K562 (cell line): ENCODE measurements around the gene RIMKLA. TPM values are rescaled to one million over a fixed set of nuclear protein-coding genes. Genes with fewer than 3 reads are reported as not detected.

ENCODE experiments used
- ATAC-seq: fragments of 200-7000 bp; cut with Tn5 transposase; 3 replicates; pipeline ENCODE4 v1.9.1; 2020; ENCODE audit warnings: moderate library complexity
- BruUV-seq: library from RNA; stranded (reverse); fragments of 400-500 nt; replicated peaks from 2 replicates; lab custom pipeline; 2021; lab: Mats Ljungman, UMichigan
- CTCF ChIA-PET: fragments of 300-600 bp; formaldehyde crosslinking; extraction: SDS; loops from one replicate; lab custom pipeline; 2021; ENCODE audit warnings: low intra/inter-chr PET ratio; lab: Yijun Ruan, JAX
- POLR2A ChIA-PET: fragments of 300-600, 350-650 bp; sonication (Branson Sonifier 250); formaldehyde crosslinking; extraction: SDS; loops from one replicate; lab custom pipeline; 2021; ENCODE audit warnings: antibody characterized with exemption, inconsistent platforms; lab: Yijun Ruan, JAX
- DNase-seq, 4 experiments: peaks; one replicate each; pipeline versions ENCODE4 v3.0.0 to v3.0.0-alpha.2; 2011 to 2018; ENCODE audit warnings: low spot score in 3 of 4, mixed read lengths in 3 of 4; ENCODE audit errors: extremely low read depth in 1 of 4
- FAIRE-seq: peaks from 2 replicates; lab custom pipeline; 2011; peaks lifted over from hg19 to GRCh38; lab: Jason Lieb, UNC
- H2AFZ ChIP-seq: 2 replicates; pipeline ENCODE4 v1.6.0; 2011; ENCODE audit warnings: low read depth, low read length, control low read depth, inconsistent platforms
- H3K27ac ChIP-seq: fragments of 200-600 bp; 3 replicates; pipeline ENCODE4 v1.8.0; 2011; ENCODE audit warnings: low read depth, mild to moderate bottlenecking, control low read depth, inconsistent platforms, low read length, moderate library complexity, mixed read lengths; ENCODE audit errors: extremely low read depth
- H3K27me3 ChIP-seq, 2 experiments: fragments of 300-600 bp in 1 of 2; 2 replicates in 1 of 2; 3 replicates in 1 of 2; pipeline versions ENCODE4 v1.6.0 to v1.8.0; 2011; ENCODE audit warnings: inconsistent platforms in 2 of 2, low read length in 2 of 2, mild to moderate bottlenecking in 1 of 2, mixed read lengths in 1 of 2, moderate library complexity in 1 of 2; ENCODE audit not compliant: control insufficient read depth in 2 of 2, insufficient read depth in 2 of 2
- H3K36me3 ChIP-seq: fragments of 300-600 bp; 3 replicates; pipeline ENCODE4 v1.8.0; 2011; ENCODE audit warnings: mild to moderate bottlenecking, low read length, inconsistent platforms; ENCODE audit not compliant: control insufficient read depth, insufficient read depth
- H3K4me1 ChIP-seq, 2 experiments: fragments of 200-600 bp in 1 of 2; replicated peaks in 1 of 2; 2 replicates in 1 of 2; 3 replicates in 1 of 2; pipeline versions ENCODE4 v1.5.1 to v1.8.0; 2011; ENCODE audit warnings: inconsistent platforms in 2 of 2, low read length in 2 of 2, mild to moderate bottlenecking in 1 of 2, mixed read lengths in 1 of 2, moderate library complexity in 1 of 2; ENCODE audit not compliant: control insufficient read depth in 2 of 2, insufficient read depth in 2 of 2
- H3K4me2 ChIP-seq: 2 replicates; pipeline ENCODE4 v1.6.1; 2011; ENCODE audit warnings: low read length, control low read depth, inconsistent platforms, mixed read lengths; ENCODE audit not compliant: insufficient read depth
- H3K4me3 ChIP-seq: fragments of 200-600 bp; sonication (generic), shearing (Covaris generic); 2 replicates; pipeline ENCODE4 v1.5.1; 2016; ENCODE audit warnings: control low read depth, inconsistent platforms
- H3K79me2 ChIP-seq: fragments of 200-600 bp; 3 replicates; pipeline ENCODE4 v1.8.0; 2011; ENCODE audit warnings: low read length, inconsistent platforms; ENCODE audit not compliant: control insufficient read depth, insufficient read depth
- H3K9ac ChIP-seq, 2 experiments: 2 replicates each; pipeline versions ENCODE4 v1.6.0 to v1.6.1; 2011; ENCODE audit warnings: low read depth in 2 of 2, low read length in 2 of 2, control low read depth in 1 of 2, inconsistent platforms in 1 of 2, mild to moderate bottlenecking in 1 of 2, mixed read lengths in 1 of 2; ENCODE audit not compliant: insufficient read depth in 1 of 2
- H3K9me1 ChIP-seq: one replicate; pipeline ENCODE4 v1.6.0; 2011; ENCODE audit warnings: inconsistent platforms, mild to moderate bottlenecking, low read length, moderate library complexity; ENCODE audit not compliant: control insufficient read depth, insufficient read depth
- H3K9me3 ChIP-seq: replicated peaks from 2 replicates; pipeline ENCODE4 v1.5.1; 2011; ENCODE audit warnings: low read depth, low read length, inconsistent platforms; ENCODE audit not compliant: control insufficient read depth, insufficient read depth
- H4K20me1 ChIP-seq: replicated peaks from 2 replicates; pipeline ENCODE4 v1.6.1; 2011; ENCODE audit warnings: low read length, inconsistent platforms, mixed read lengths; ENCODE audit not compliant: control insufficient read depth, insufficient read depth
- HDAC1 ChIP-seq, 2 experiments: fragments of 450-650 bp; IDR thresholded peaks; 2 replicates each; pipeline ENCODE4 v1.6.1; 2016 to 2017; ENCODE audit warnings: inconsistent platforms in 1 of 2, mild to moderate bottlenecking in 1 of 2, moderate library complexity in 1 of 2
- HNRNPL ChIP-seq: fragments of 200-400 bp; formaldehyde crosslinking; IDR thresholded peaks from 2 replicates; pipeline ENCODE4 v1.6.1; 2017; ENCODE audit warnings: low read depth, mild to moderate bottlenecking, low read length
- POLR2G ChIP-seq: fragments of 200-400 bp; formaldehyde crosslinking; IDR thresholded peaks from 2 replicates; pipeline ENCODE4 v1.6.1; 2017; ENCODE audit warnings: low read depth, mild to moderate bottlenecking, antibody characterized with exemption, low read length, moderate library complexity
- RBBP5 ChIP-seq: fragments of 200-600 bp; sonication (generic); IDR thresholded peaks from 2 replicates; pipeline ENCODE4 v1.6.1; 2012; ENCODE audit warnings: borderline replicate concordance, mild to moderate bottlenecking, low read length, control low read depth, inconsistent platforms; ENCODE audit not compliant: insufficient read depth, poor library complexity, severe bottlenecking
- ZHX1 ChIP-seq: fragments of 150-350 bp; conservative IDR thresholded peaks from 2 replicates; pipeline ENCODE4 v1.6.1; 2014; ENCODE audit warnings: low read length
- ZNF384 ChIP-seq: IDR thresholded peaks from 2 replicates; pipeline ENCODE4 v1.6.1; 2012; ENCODE audit warnings: low read depth, low read length, improper control_type of control experiment
- WGBS: fragments of 100-300 bp; shearing (Covaris generic); methylation state at CpG from one replicate; pipeline ENCODE4 v1.1.6; 2016; ENCODE audit warnings: low coverage, mixed read lengths; ENCODE audit not compliant: insufficient coverage; ENCODE audit errors: missing lambda C conversion rate; 5-methylcytosine and 5-hydroxymethylcytosine counted together
- in situ Hi-C: fragments of 300-500 bp; cut with MboI; formaldehyde crosslinking; loops from 4 replicates; pipeline ENCODE4 v1.15.0; 2018; ENCODE audit warnings: inconsistent platforms, mixed read lengths
- intact Hi-C: fragments of 100-400 bp; cut with micrococcal nuclease; formaldehyde crosslinking; loops from 2 replicates; pipeline ENCODE4 v1.14.2; 2022
- polyA plus RNA-seq, 8 experiments: library from polyadenylated mRNA; depleted of rRNA in 4 of 8; stranded (reverse) in 5 of 8; unstranded in 3 of 8; fragments of >200 nt; fragmentation: Nextera tagmentation in 2 of 8; fragmentation: Illumina TruSeq in 1 of 8; extraction: Ambion mirVana in 2 of 8; extraction: Trizol in 1 of 8; gene quantifications; 2 replicates each; pipeline versions ENCODE4 v1.2.1 to v1.2.3, GENCODE V29; 2011 to 2014; ENCODE audit warnings: inconsistent platforms in 1 of 8, missing spikeins in 1 of 8
- total RNA-seq, 7 experiments: library from RNA; depleted of rRNA in 6 of 7; stranded (reverse); fragments of >200 nt in 6 of 7; fragmentation: Illumina TruSeq in 2 of 7; extraction: Trizol in 2 of 7; gene quantifications; 2 replicates each; pipeline versions ENCODE4 v1.2.1 to v1.2.3, GENCODE V29; 2011 to 2021; ENCODE audit warnings: low replicate concordance in 1 of 7

The RIMKLA gene
- total and polyA plus RNA-seq, 9 of the 15 experiments (the other 6 are each of a cell fraction or from before 2014, with no cell fraction given) = 0.02 TPM; not detected in 8

- no peak overlapping the region for H3K9ac ChIP-seq
- no peak overlapping the region for H2AFZ ChIP-seq
- DNase-seq (no peak), ATAC-seq (no peak), FAIRE-seq (no peak)
- intact Hi-C loops = no loop called here
- in situ Hi-C loops = no loop called here
- H3K9me3 ChIP-seq = no peaks in the 10 kb centered on the region
- H4K20me1 ChIP-seq = no peaks in the 10 kb centered on the region
- H3K4me2 ChIP-seq = no peak overlapping the region
- no peaks in the 10 kb centered on the region for H3K36me3 ChIP-seq
- BruUV-seq = no TSS peak
- TF ChIP-seq HDAC1 (IDR thresholded peaks at IDR 0.05) (no peak), ZNF384 (no peak), RBBP5 (no peak), ZHX1 (no peak), POLR2G (no peak), HNRNPL (no peak)
- H3K27me3 ChIP-seq = peaks cover 13 to 17% of the 10 kb centered on the region in 2 experiments; a peak in 4 of 5 replicates
- no peak overlapping the region for H3K4me3 ChIP-seq
- 2% methylated on average over 4 of the region's 4 CpGs for WGBS
- no peak overlapping the region for H3K27ac ChIP-seq
- ChIA-PET CTCF (no interaction called here), POLR2A (interaction anchor here (0.8 kb wide), 1 partner anchor 11 kb away, joined by 3 read pairs; no protein-coding TSS in a partner anchor)
- H3K4me1 ChIP-seq = no peaks in the 10 kb centered on the region
- no peaks in the 10 kb centered on the region for H3K9me1 ChIP-seq
- no peaks in the 10 kb centered on the region for H3K79me2 ChIP-seq
Measured at GRCh38 chr1:42427240-42427639, 46.6 kb downstream of the RIMKLA start.
